ENCODE measurements around the gene CMKLR1.
A peak's percentile ranks its signal among the peaks of the same experiment; 100 is the strongest.

The CMKLR1 gene

GRCh38 chr12:108287227-108287626 is 51.9 kb downstream of the CMKLR1 start:
- TF ChIP-seq CTCF (IDR thresholded peaks at IDR 0.05): no peak
- DNase-seq: no peak
- Mint-ChIP-seq H3K36me3 (ENCODE audit: low read depth) (peaks cover 7% of the 10 kb centered on the region), H3K4me1 (peaks cover 4% of the 10 kb centered on the region), H3K9me3 (no peaks in the 10 kb centered on the region), H3K27me3 (ENCODE audit: low read depth, poor library complexity) (peaks cover 9% of the 10 kb centered on the region), H3K4me3 (no peak overlapping the region), H3K27ac (peak overlapping the region; percentile 6)

- Mint-ChIP-seq H3K27ac (no peak overlapping the region), H3K36me3 (ENCODE audit: low read depth) (no peaks in the 10 kb centered on the region), H3K27me3 (ENCODE audit: low read depth, poor library complexity) (peaks cover 10% of the 10 kb centered on the region), H3K4me3 (no peak overlapping the region), H3K4me1 (peaks cover 8% of the 10 kb centered on the region), H3K9me3 (no peaks in the 10 kb centered on the region)
- DNase-seq: no peak
- TF ChIP-seq CTCF (IDR thresholded peaks at IDR 0.05): no peak
These were observed 54.1 kb downstream of the CMKLR1 start for GRCh38 chr12:108285016-108285415.

- H3K27me3 Mint-ChIP-seq (ENCODE audit: low read depth, poor library complexity): peaks cover 16% of the 10 kb centered on the region
- no peak for DNase-seq
- H3K36me3 Mint-ChIP-seq (ENCODE audit: low read depth): no peaks in the 10 kb centered on the region
- H3K4me3 Mint-ChIP-seq: no peak overlapping the region
- peaks cover 8% of the 10 kb centered on the region for H3K4me1 Mint-ChIP-seq
- TF ChIP-seq CTCF (IDR thresholded peaks at IDR 0.05): no peak
- no peak overlapping the region for H3K27ac Mint-ChIP-seq
- no peaks in the 10 kb centered on the region for H3K9me3 Mint-ChIP-seq
These were observed 54.9 kb downstream of the CMKLR1 start for GRCh38 chr12:108284163-108284562.

GRCh38 chr12:108282676-108283075 is 56.4 kb downstream of the CMKLR1 start:
- Mint-ChIP-seq H3K4me1 (peaks cover 8% of the 10 kb centered on the region), H3K4me3 (no peak overlapping the region), H3K27ac (no peak overlapping the region), H3K27me3 (ENCODE audit: low read depth, poor library complexity) (peaks cover 18% of the 10 kb centered on the region), H3K36me3 (ENCODE audit: low read depth) (no peaks in the 10 kb centered on the region), H3K9me3 (no peaks in the 10 kb centered on the region)
- DNase-seq: no peak
- no peak for TF ChIP-seq CTCF (IDR thresholded peaks at IDR 0.05)

- DNase-seq: no peak
- peaks cover 18% of the 10 kb centered on the region for H3K27me3 Mint-ChIP-seq (ENCODE audit: low read depth, poor library complexity)
These were observed 57.0 kb downstream of the CMKLR1 start for GRCh38 chr12:108282160-108282559.

More at GRCh38 chr12:108282160-108282559, 57.0 kb downstream of the CMKLR1 start:
- Mint-ChIP-seq H3K36me3 (ENCODE audit: low read depth) (no peaks in the 10 kb centered on the region), H3K9me3 (no peaks in the 10 kb centered on the region), H3K27ac (no peak overlapping the region), H3K4me1 (peaks cover 8% of the 10 kb centered on the region), H3K4me3 (no peak overlapping the region)
- TF ChIP-seq CTCF (IDR thresholded peaks at IDR 0.05): no peak
